ENCODE measurements around the gene RAD51AP1. TPM values are rescaled to one million over a fixed set of nuclear protein-coding genes. Genes with fewer than 3 reads are reported as not detected.
"Not testable (repeated sequence)": the region's sequence is repeated elsewhere in the genome, so short reads cannot be mapped to it uniquely, and the experiment has no call there.

Gene RAD51AP1
- total and polyA plus RNA-seq, 2 donors (not counting 1 experiment from before 2014, with no cell fraction given): 3.5 to 4.6 TPM

DNA sequence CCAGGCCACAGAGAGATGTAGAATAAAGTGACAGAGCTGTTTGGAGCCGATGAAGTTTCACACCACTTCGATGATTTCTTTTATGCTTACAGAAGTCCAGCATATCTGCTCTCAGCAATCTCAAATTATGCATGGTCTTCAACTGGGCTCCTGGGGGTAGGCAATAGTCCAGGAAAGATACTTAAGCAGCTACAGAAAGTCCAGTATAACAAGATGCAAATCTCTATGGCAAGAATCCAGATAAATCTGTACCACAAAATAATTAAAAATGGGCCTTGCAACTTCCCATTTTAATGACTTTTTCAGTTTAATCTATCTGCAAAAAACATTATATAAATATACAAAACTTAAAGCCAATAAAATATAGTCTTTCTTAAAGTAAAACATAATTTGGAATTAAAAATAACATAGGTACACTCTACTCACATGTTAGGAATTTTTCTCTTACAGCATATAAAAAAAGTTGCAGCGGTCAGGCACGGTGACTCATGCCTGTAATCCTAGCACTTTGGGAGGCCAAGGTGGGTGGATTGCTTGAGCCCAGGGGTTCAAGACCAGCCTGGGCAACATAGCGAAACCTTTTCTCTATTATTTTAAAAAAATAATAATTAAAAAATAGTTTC lies 20.5 kb upstream of the RAD51AP1 start:
- DNase-seq (no peak), ATAC-seq (ENCODE audit: low read depth) (no peak)
- H3K27me3 Mint-ChIP-seq: no peaks in the 10 kb centered on the region
- intact Hi-C loops (cut with micrococcal nuclease): no loop called here
- Histone ChIP-seq H3K9me3 (ENCODE audit: control extremely low read depth in 1 of 3, control insufficient read depth in 2 of 3, insufficient read depth in 1 of 3, low read length in 2 of 3) (no peaks in the 10 kb centered on the region), H3K79me2 (ENCODE audit: control insufficient read depth, insufficient read depth, low read length) (no peaks in the 10 kb centered on the region), H3K9ac (ENCODE audit: low read length) (no peak overlapping the region), H4K20me1 (ENCODE audit: control insufficient read depth, insufficient read depth, low read length, poor library complexity, severe bottlenecking) (no peaks in the 10 kb centered on the region), H3K27ac (ENCODE audit: low read length in 2 of 2) (no peak overlapping the region), H3K36me3 (replicated peaks in 1 of 2; ENCODE audit: control extremely low read depth in 1 of 2, control insufficient read depth in 1 of 2, extremely low read depth in 1 of 2, insufficient read depth in 2 of 2, low read length in 1 of 2) (peaks cover 8 to 30% of the 10 kb centered on the region in 2 experiments), H2AFZ (ENCODE audit: insufficient read depth, low read depth, low read length, poor library complexity, severe bottlenecking) (no peak overlapping the region), H3K4me1 (ENCODE audit: control insufficient read depth in 2 of 2, insufficient read depth in 2 of 2, low read length in 2 of 2) (no peaks in the 10 kb centered on the region), H3K4me2 (replicated peaks; ENCODE audit: low read depth, low read length, poor library complexity, severe bottlenecking) (no peak overlapping the region), H3K4me3 (ENCODE audit: control extremely low read depth in 1 of 5, extremely low read depth in 1 of 5, insufficient read depth in 1 of 5, low read depth in 2 of 5, low read length in 4 of 5) (no peak overlapping the region), H3K27me3 (replicated peaks in 1 of 4; ENCODE audit: control extremely low read depth in 1 of 4, control insufficient read depth in 3 of 4, insufficient read depth in 4 of 4, low read length in 3 of 4) (no peaks in the 10 kb centered on the region)
- no peaks in the 10 kb centered on the region for H3K9me3 Mint-ChIP-seq (ENCODE audit: insufficient read depth)
- ChIA-PET POLR2A (no interaction called here), CTCF (interaction anchor here (0.6 kb wide), 1 partner anchor 672 kb away, joined by 3 read pairs; no protein-coding TSS in a partner anchor)
- 100% methylated on average over 2 of the region's 5 CpGs for WGBS (ENCODE audit: insufficient coverage)
- no peak overlapping the region for H3K4me3 Mint-ChIP-seq
- TF ChIP-seq, protein P1, sequence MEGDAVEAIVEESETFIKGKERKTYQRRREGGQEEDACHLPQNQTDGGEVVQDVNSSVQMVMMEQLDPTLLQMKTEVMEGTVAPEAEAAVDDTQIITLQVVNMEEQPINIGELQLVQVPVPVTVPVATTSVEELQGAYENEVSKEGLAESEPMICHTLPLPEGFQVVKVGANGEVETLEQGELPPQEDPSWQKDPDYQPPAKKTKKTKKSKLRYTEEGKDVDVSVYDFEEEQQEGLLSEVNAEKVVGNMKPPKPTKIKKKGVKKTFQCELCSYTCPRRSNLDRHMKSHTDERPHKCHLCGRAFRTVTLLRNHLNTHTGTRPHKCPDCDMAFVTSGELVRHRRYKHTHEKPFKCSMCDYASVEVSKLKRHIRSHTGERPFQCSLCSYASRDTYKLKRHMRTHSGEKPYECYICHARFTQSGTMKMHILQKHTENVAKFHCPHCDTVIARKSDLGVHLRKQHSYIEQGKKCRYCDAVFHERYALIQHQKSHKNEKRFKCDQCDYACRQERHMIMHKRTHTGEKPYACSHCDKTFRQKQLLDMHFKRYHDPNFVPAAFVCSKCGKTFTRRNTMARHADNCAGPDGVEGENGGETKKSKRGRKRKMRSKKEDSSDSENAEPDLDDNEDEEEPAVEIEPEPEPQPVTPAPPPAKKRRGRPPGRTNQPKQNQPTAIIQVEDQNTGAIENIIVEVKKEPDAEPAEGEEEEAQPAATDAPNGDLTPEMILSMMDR (IDR thresholded peaks at IDR 0.05): no peak
- no peak for TF ChIP-seq EZH2 (IDR thresholded peaks at IDR 0.05; ENCODE audit: borderline replicate concordance, insufficient read depth, low read depth, low read length, poor library complexity, severe bottlenecking)
- no peaks in the 10 kb centered on the region for H3K4me1 Mint-ChIP-seq
- H3K27ac Mint-ChIP-seq: no peak overlapping the region

DNA sequence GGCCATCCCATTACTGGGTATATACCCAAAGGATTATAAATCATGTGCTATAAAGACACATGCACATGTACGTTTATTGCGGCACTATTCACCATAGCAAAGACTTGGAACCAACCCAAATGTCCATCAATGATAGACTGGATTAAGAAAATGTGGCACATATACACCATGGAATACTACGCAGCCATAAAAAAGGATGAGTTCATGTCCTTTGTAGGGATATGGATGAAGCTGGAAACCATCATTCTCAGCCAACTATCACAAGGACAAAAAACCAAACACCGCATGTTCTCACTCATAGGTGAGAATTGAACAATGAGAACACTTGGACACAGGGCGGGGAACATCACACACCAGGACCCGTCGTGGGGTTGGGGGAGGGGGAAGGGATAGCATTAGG lies 15.2 kb upstream of the RAD51AP1 start:
- peaks cover 7 to 38% of the 10 kb centered on the region in 2 experiments for H3K36me3 ChIP-seq (replicated peaks in 1 of 2; ENCODE audit: control extremely low read depth in 1 of 2, control insufficient read depth in 1 of 2, extremely low read depth in 1 of 2, insufficient read depth in 2 of 2, low read length in 1 of 2)
- intact Hi-C loops (cut with micrococcal nuclease); DNase-seq; H3K27me3 Mint-ChIP-seq; H4K20me1 ChIP-seq (ENCODE audit: control insufficient read depth, insufficient read depth, low read length, poor library complexity, severe bottlenecking); H3K4me1 Mint-ChIP-seq; H3K4me1 ChIP-seq (ENCODE audit: control insufficient read depth in 2 of 2, insufficient read depth in 2 of 2, low read length in 2 of 2); H2AFZ ChIP-seq (ENCODE audit: insufficient read depth, low read depth, low read length, poor library complexity, severe bottlenecking); POLR2A ChIA-PET; H3K9ac ChIP-seq (ENCODE audit: low read length); H3K27ac Mint-ChIP-seq; H3K9me3 Mint-ChIP-seq (ENCODE audit: insufficient read depth); H3K4me3 Mint-ChIP-seq; H3K27me3 ChIP-seq (replicated peaks in 1 of 4; ENCODE audit: control extremely low read depth in 1 of 4, control insufficient read depth in 3 of 4, insufficient read depth in 4 of 4, low read length in 3 of 4); H3K27ac ChIP-seq (ENCODE audit: low read length in 2 of 2); ATAC-seq (ENCODE audit: low read depth); H3K79me2 ChIP-seq (ENCODE audit: control insufficient read depth, insufficient read depth, low read length); H3K4me2 ChIP-seq (replicated peaks; ENCODE audit: low read depth, low read length, poor library complexity, severe bottlenecking); H3K4me3 ChIP-seq (ENCODE audit: control extremely low read depth in 1 of 5, extremely low read depth in 1 of 5, insufficient read depth in 1 of 5, low read depth in 2 of 5, low read length in 4 of 5); H3K9me3 ChIP-seq (ENCODE audit: control extremely low read depth in 1 of 3, control insufficient read depth in 2 of 3, insufficient read depth in 1 of 3, low read length in 2 of 3): not testable (repeated sequence)
- CTCF ChIA-PET: interaction anchor here (1.2 to 6.1 kb wide), 2 partner anchors 83 to 638 kb away, joined by 3 to 43 read pairs; no protein-coding TSS in a partner anchor
- WGBS (ENCODE audit: insufficient coverage): no CpG with 5 or more reads among the region's 7 CpGs
